Stimulated activated CD8-positive, alpha-beta memory T cell treated with anti-CD3 and anti-CD28 coated beads, Interleukin-12 subunit alpha, Interleukin-12 subunit beta, amount 100 ng/mL, for 4 hours (primary cell): Measurements from ENCODE around the gene PIAS1.

Source experiments
- DNase-seq: peaks from one replicate; pipeline ENCODE4 v3.0.0-alpha.2; 2020; ENCODE audit warnings: low read depth

PIAS1 gene

DNA sequence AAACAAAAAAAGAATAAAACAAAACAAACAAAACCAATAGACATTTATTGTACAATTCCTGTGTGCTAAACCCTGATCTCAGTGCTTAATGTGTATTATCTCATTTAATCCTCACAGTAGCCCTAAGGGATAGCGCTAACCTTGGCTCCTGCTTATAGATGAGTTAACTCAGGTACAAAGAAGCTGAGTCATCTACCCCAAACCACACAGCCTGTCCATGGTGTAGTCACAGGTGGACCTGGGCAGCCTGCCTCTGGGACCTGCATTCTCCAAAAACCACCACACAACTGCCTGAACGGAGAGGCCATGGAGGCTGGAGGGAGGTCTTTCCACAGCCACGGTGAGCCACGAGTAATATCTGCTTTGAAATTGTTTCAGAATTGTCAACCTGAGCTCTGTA lies 180.9 kb downstream of the PIAS1 start:
- no peak for DNase-seq

DNA sequence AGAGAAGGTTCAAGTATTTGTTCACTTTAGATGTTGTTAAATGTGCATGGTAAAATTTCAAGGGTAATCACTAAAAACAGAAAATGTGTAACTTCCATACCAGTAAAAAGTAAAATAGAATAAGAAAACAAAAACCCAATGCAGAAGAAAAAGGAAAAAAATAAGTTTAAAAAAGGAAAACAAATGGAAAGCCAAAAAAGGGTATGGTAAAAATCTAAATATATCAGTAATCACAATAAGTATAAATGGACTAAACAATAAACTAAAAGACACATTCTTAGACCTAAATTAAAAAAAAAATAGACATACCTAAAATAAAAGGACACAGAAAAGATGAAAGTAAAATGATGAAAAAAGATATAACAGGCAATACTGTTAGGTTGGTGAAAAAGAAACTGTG lies 184.9 kb downstream of the PIAS1 start:
- DNase-seq: no peak

DNA sequence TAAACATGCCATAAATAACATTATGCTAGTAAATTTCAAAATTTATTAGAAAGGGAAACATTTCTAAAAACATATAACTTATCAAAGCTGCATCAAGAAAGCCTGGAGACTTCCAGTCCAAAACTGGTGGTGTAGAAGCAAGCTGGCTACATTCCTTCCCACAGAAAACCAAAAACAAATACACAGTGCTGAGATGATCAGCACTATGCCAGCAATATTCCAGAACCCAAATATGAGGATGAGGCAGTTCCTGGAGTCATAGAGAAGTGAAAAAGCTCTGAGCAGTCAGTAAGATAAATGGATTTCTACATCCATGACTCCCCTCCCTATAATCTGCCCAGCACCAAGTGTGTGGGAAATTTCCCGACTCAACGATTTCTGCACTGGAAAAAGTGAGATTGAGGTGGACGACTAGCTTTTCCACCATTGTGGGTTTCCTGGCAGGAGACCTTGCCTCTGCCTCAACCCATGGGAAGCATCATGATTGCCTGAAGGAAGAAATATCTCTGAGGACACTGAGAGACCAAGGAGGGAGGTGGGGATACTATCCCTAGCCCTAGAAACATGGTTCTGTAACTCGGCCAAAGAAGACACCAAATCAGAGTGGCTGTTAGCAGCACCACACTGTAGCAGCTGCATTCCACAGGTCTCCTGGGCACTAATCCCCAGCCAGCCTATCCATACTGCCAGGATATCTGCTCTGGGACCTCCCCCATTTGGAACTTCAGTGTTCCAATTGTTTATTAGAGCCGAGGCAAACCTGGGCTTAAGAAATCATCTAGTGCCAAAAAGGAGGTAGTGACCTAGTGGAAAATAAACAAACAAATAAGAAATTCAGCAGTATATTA lies 187.2 kb downstream of the PIAS1 start:
- DNase-seq: no peak
